Measurements from ENCODE around the gene ABLIM2.

ABLIM2 gene

DNA sequence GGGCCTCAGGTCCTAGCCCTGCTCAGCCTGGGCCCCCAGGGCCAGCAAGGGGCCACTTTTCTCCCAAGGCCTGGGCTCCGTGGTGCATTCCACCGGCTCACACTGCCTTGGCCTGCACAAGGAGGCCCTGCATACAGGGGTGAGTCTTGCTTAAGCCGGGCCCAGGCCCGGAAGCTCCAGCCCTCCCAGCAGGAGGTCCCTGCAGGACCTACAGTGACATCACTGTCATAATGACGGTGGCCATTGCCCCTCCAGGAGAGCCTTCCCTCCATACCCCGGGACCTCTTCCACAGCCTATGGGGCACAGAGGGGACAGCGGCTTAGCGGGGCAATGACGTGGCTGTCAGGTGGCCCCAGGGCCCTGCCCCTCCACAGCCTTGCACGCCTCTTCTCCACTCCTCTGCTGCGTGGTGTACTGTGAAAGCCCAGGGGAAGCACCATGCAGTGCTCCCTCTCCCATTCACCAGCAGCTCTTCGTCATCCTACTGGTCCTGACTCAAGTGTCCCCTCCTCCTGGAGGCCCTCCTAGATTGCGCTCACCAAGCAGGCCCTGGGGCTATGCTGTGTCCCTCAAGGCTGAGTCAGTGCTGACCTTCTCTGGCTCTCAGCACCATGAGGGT lies 186.6 kb downstream of the ABLIM2 start:
- no peak for DNase-seq

GRCh38 chr4:7971159-7971631 lies 187.4 kb downstream of the ABLIM2 start:
- DNase-seq = peak; percentile 29

DNA sequence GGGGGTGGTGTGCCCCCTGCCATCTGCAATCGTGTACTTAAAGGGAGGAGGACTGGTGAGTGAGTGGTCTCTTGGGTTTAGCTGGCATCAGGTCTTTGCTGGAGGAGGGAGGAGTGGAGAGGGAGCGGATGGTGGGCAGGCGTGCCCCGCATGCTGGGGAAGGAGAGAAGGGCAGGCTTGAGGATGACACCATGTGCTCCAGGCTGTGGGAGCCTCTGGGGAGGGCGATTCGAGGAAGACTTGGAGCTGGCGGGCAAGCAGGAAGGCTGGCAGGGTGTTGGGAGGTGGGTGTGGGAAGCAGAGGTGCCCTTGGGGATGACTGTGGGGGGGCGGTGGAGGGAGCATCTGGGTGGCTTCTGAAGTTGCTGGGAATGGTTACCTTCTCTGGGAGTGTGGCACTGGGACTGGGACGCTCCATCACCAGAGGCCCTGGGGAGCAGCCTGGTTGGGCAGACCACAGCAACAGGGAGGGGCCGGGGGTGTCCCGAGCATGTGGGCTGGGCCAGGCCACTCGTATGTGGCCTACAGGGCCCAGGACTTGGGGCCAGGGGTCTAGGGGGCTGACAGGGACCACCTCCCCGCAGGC lies 188.2 kb downstream of the ABLIM2 start:
- DNase-seq = no peak

GRCh38 chr4:7968262-7968896 lies 190.2 kb downstream of the ABLIM2 start:
- DNase-seq = no peak

- DNase-seq = no peak
These were observed 190.9 kb downstream of the ABLIM2 start for GRCh38 chr4:7967501-7968261.

- no peak for DNase-seq
These were observed 191.6 kb downstream of the ABLIM2 start for GRCh38 chr4:7967063-7967440.

GRCh38 chr4:7966281-7967062 lies 192.1 kb downstream of the ABLIM2 start:
- no peak for DNase-seq

DNA sequence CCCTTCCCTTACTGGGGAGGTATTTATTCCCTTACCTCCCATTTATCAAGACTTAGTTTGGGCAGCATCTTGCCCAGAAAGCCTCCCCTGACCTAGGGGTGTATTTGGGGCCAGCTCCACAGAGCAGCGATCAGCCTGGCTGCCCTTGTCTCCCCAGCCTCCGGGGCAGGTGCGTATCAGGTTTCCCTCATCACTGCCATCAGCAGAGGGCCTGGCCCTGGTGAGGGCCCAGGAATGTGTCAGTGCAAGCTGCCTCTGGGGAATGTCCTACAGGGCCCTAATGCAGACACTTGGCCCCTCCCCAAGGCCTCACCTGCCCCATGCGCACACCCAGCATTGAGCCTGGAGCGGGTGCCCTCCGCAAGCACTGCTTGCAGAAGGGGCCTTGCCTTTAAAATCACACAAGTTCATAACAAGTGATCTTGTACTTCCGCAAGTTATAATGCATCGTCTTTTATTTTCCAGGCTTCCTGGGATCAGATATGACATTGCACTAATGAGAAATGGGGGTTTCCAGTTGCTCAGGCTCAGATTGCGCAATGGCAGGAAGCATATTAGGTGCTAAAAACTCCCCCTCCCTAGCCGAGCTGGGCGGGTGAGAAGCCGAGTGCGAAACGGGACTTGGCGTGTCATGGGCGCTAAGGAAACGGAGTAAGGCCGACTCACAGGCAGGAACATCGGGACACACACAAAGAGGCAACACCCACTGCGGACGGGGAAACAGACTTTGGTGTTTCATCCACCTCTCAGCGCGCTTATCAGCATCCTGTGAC lies 193.5 kb downstream of the ABLIM2 start:
- DNase-seq = peak; percentile 66

DNA sequence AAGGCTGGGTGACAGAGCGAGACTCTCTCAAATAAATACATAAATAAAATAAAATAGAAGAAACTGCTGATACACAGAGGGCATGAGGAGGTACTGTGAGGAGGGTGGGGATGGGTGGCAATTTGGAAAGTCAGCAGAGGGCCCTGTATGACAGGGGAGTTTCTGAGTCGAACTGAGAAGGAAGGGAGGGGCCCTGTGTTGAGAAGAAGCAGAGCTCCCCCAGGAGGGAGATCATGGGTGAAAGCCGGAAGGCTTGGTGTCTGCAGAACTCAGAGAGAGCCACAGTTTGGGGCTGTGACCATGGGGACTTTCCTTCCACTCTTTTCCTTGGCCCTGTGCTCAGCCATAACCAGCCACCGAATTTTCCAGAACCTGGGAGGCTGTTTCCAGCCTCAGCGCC lies 194.2 kb downstream of the ABLIM2 start:
- DNase-seq = peak; percentile 79

DNA sequence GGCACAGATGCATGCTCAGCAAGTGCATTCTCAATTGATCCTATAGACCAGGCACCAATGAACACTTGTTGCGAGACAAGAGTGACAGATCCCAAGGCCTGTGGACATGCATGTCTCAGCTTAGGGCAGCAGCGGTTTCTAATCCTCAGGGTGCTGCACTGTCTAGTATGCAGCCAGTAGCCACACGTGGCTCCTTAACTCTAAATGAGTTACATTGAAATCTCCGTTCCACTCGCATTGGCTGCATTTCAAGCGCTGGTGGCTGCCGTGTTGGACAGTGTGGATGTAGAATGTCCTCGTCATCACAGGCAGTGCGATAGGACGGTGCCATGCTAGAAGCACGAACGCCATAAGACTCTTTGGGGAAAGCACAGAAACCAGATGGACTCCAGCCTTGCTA lies 194.9 kb downstream of the ABLIM2 start:
- no peak for DNase-seq

GRCh38 chr4:7962609-7963508 lies 195.8 kb downstream of the ABLIM2 start:
- no peak for DNase-seq

- DNase-seq = peak; percentile 80
These were observed 197.6 kb downstream of the ABLIM2 start for GRCh38 chr4:7960790-7961655.

- DNase-seq = no peak
These were observed 198.4 kb downstream of the ABLIM2 start for GRCh38 chr4:7960017-7960789.

- DNase-seq = no peak
These were observed 199.5 kb downstream of the ABLIM2 start for GRCh38 chr4:7959078-7959477.

DNA sequence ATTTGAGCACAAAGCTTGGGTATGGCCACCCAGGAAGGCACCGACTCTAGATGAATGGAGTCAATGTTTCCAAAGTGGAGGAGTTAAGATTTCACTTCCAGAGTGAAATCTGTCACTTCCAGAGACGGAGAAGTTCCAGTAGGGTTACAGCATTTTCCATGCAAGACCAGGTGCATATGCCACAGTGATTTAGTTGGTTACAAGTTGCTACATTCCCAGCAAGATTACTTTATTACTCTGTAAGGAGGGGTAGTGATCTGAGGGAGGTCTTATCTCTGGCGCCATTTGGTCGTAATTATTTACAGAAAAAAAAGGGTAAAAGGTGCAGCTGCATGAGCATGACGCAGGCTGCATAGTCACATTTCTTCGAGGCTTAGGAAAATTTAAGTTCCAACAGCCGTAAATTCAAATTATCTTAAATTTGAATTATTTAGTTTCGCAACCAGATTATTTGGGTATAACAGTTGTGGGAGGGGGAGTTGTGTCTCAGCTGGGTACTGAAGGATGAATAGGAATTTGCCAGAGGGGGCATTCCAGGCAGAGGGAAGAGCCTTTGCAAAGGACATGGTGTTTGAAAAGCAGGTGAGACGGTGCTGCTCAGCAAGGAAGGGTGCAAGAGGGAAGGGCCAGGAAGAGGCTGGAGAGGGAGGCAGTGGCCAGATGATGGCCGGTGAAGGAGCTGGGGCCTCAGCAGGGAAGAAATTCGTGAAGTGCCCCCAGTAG lies 201.5 kb downstream of the ABLIM2 start:
- no peak for DNase-seq

- no peak for DNase-seq
These were observed 202.3 kb downstream of the ABLIM2 start for GRCh38 chr4:7956270-7956808.

GRCh38 chr4:7955393-7955792 lies 203.2 kb downstream of the ABLIM2 start:
- no peak for DNase-seq

GRCh38 chr4:7952615-7953014 lies 206.0 kb downstream of the ABLIM2 start:
- DNase-seq = no peak
